OCI-LY7 (cell line): ENCODE results near the gene GLRB. TPM values are rescaled to one million over a fixed set of nuclear protein-coding genes. Genes with fewer than 3 reads are reported as not detected.

Source experiments
- BruUV-seq: library from RNA; stranded (reverse); fragments of 400-500 nt; replicated peaks from 2 replicates; lab custom pipeline; 2021; lab: Mats Ljungman, UMichigan
- CTCF ChIA-PET: fragments of 300-600 bp; sonication (Branson Sonifier 250); formaldehyde crosslinking; loops from one replicate; lab custom pipeline; 2022; ENCODE audit warnings: antibody characterized with exemption; ENCODE audit not compliant: unreplicated experiment; lab: Charles Lee
- POLR2A ChIA-PET: fragments of 300-600 bp; sonication (Branson Sonifier 250); formaldehyde crosslinking; loops from one replicate; lab custom pipeline; 2022; ENCODE audit warnings: antibody characterized with exemption; lab: Charles Lee
- DNase-seq: peaks from one replicate; pipeline ENCODE4 v3.0.0-alpha.2; 2015; ENCODE audit warnings: low spot score
- H2AFZ ChIP-seq: fragments of 200-600 bp; sonication (generic), shearing (Covaris generic); 2 replicates; pipeline ENCODE4 v1.6.1; 2014; ENCODE audit warnings: mild to moderate bottlenecking, antibody characterized with exemption, low read length, moderate library complexity
- H3K27ac ChIP-seq: fragments of 200-600 bp; sonication (generic); 2 replicates; pipeline ENCODE4 v1.5.1; 2014; ENCODE audit warnings: mixed run types, low read depth, mild to moderate bottlenecking, moderate library complexity, low read length, inconsistent platforms; ENCODE audit not compliant: poor library complexity, severe bottlenecking
- H3K36me3 ChIP-seq: fragments of 200-600 bp; sonication (generic); 2 replicates; pipeline ENCODE4 v1.6.1; 2014; ENCODE audit warnings: mild to moderate bottlenecking, antibody characterized with exemption, low read length, moderate library complexity, mixed read lengths; ENCODE audit not compliant: insufficient read depth
- H3K4me1 ChIP-seq: fragments of 200-600 bp; sonication (generic); 2 replicates; pipeline ENCODE4 v1.5.1; 2014; ENCODE audit warnings: mild to moderate bottlenecking, low read length; ENCODE audit not compliant: insufficient read depth, poor library complexity, severe bottlenecking
- H3K4me2 ChIP-seq: fragments of 200-600 bp; sonication (generic); 2 replicates; pipeline ENCODE4 v1.6.1; 2014; ENCODE audit warnings: mild to moderate bottlenecking, low read length
- H3K4me3 ChIP-seq: fragments of 200-600 bp; sonication (generic); 2 replicates; pipeline ENCODE4 v1.5.1; 2014; ENCODE audit warnings: mild to moderate bottlenecking, low read depth, low read length; ENCODE audit not compliant: poor library complexity, severe bottlenecking
- H3K79me2 ChIP-seq: fragments of 200-600 bp; sonication (generic); 2 replicates; pipeline ENCODE4 v1.6.1; 2016; ENCODE audit warnings: low read depth, mild to moderate bottlenecking, low read length, moderate library complexity, mixed read lengths; ENCODE audit not compliant: insufficient read depth
- H3K9me2 ChIP-seq: fragments of 200-600 bp; sonication (generic); 2 replicates; pipeline ENCODE4 v1.6.1; 2016; ENCODE audit warnings: mild to moderate bottlenecking, low read length, mixed read lengths; ENCODE audit not compliant: insufficient read depth
- H3K9me3 ChIP-seq: fragments of 200-600 bp; sonication (generic); 2 replicates; pipeline ENCODE4 v1.6.1; 2014; ENCODE audit warnings: mild to moderate bottlenecking, mixed run types, low read length, mixed read lengths
- H4K20me1 ChIP-seq: fragments of 200-600 bp; sonication (generic); 2 replicates; pipeline ENCODE4 v1.6.1; 2014; ENCODE audit warnings: mild to moderate bottlenecking, antibody characterized with exemption, low read length, moderate library complexity, mixed read lengths; ENCODE audit not compliant: insufficient read depth
- CTCF ChIP-seq: fragments of 200-600 bp; sonication (generic); conservative IDR thresholded peaks from 2 replicates; pipeline ENCODE4 v1.5.1; 2014; ENCODE audit warnings: mild to moderate bottlenecking, antibody characterized with exemption, low read length, moderate library complexity, mixed read lengths
- EZH2phosphoT487 ChIP-seq: fragments of 200-600 bp; sonication (generic); IDR thresholded peaks from 2 replicates; pipeline ENCODE4 v1.6.1; 2018; ENCODE audit warnings: low read depth, borderline replicate concordance, mild to moderate bottlenecking, mixed run types, antibody characterized with exemption, low read length, moderate library complexity, mixed read lengths
- intact Hi-C: fragments of 100-400 bp; cut with micrococcal nuclease; formaldehyde crosslinking; loops from one replicate; pipeline ENCODE4 v1.10.0; 2022; ENCODE audit not compliant: unreplicated experiment
- total RNA-seq, 2 experiments: library from RNA; depleted of rRNA in 1 of 2; stranded (reverse); fragments of >200 nt in 1 of 2; shearing (Covaris generic) in 1 of 2; gene quantifications; 2 replicates each; pipeline ENCODE4 v1.2.3, GENCODE V29; 2014 to 2022

The GLRB gene
- total RNA-seq, 2 experiments from 2014 or later = not detected

DNA sequence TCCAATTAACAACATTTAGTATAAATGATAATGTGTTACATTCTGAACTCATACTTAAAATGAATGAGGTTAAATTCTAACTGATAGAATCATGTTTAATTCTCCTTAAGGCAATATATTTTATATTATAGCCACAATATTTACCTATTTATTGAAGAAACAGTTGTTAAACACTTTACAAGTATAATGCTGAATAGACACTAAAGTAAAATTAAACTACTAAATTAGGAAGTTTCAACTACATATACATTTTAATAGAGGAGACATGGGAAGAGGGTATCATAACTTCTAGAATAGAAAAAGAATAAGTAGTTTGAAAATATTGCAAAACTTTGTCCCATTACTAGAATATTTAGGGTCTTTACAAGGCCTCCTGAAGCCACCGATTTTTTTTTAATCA, 108.3 kb downstream of the GLRB start:
- CTCF ChIA-PET = no interaction called here

DNA sequence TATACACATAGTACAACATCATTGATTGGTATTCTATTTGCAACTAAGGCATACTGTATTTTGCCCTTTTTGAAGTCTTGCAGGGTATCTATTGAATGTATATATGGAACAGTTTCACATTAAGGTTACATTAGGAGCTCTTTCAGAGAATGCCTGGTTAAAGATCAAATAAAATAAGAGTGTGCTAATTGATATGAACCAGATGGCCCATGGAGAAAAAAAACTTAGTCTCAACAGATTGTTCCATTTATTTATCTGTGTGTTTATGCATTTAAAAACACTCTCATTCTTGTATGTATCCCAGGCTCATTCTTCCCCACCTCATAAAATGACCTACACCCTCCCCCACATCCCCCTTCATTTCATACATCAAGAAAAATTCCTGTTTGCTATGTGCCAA, 109.4 kb downstream of the GLRB start:
- no peak overlapping the region for H3K4me3 ChIP-seq
- TF ChIP-seq EZH2phosphoT487 (no peak), CTCF (no peak)
- DNase-seq = no peak
- no peaks in the 10 kb centered on the region for H3K9me2 ChIP-seq
- POLR2A ChIA-PET = no interaction called here
- no peaks in the 10 kb centered on the region for H3K4me1 ChIP-seq
- H3K4me2 ChIP-seq = no peak overlapping the region
- H4K20me1 ChIP-seq = no peaks in the 10 kb centered on the region
- no peaks in the 10 kb centered on the region for H3K9me3 ChIP-seq
- intact Hi-C loops = no loop called here
- no peaks in the 10 kb centered on the region for H3K36me3 ChIP-seq
- H3K79me2 ChIP-seq = no peaks in the 10 kb centered on the region
- no peak overlapping the region for H3K27ac ChIP-seq
- CTCF ChIA-PET = no interaction called here
- no TSS peak for BruUV-seq
- no peak overlapping the region for H2AFZ ChIP-seq

More for the DNA sequence above, 108.3 kb downstream of the GLRB start:
- intact Hi-C loops = no loop called here
- H3K4me1 ChIP-seq = no peaks in the 10 kb centered on the region
- no peak overlapping the region for H3K27ac ChIP-seq
- BruUV-seq = no TSS peak
- POLR2A ChIA-PET = no interaction called here
- no peak overlapping the region for H2AFZ ChIP-seq
- no peaks in the 10 kb centered on the region for H3K36me3 ChIP-seq
- TF ChIP-seq EZH2phosphoT487 (no peak), CTCF (no peak)
- H3K9me3 ChIP-seq = no peaks in the 10 kb centered on the region
- no peak for DNase-seq
- H3K4me2 ChIP-seq = no peak overlapping the region
- no peak overlapping the region for H3K4me3 ChIP-seq
- H3K9me2 ChIP-seq = no peaks in the 10 kb centered on the region
- no peaks in the 10 kb centered on the region for H3K79me2 ChIP-seq
- no peaks in the 10 kb centered on the region for H4K20me1 ChIP-seq

GRCh38 chr4:157195374-157195773, 119.4 kb downstream of the GLRB start:
- H3K27ac ChIP-seq = no peak overlapping the region
- no peaks in the 10 kb centered on the region for H3K9me3 ChIP-seq
- ChIA-PET POLR2A (no interaction called here), CTCF (no interaction called here)
- H3K4me1 ChIP-seq = no peaks in the 10 kb centered on the region
- no peak for TF ChIP-seq CTCF
- no peak for TF ChIP-seq EZH2phosphoT487
- H4K20me1 ChIP-seq = no peaks in the 10 kb centered on the region
- no peak overlapping the region for H3K4me2 ChIP-seq
- no peak overlapping the region for H2AFZ ChIP-seq
- no peaks in the 10 kb centered on the region for H3K9me2 ChIP-seq
- no peak for DNase-seq
- BruUV-seq = no TSS peak
- H3K4me3 ChIP-seq = no peak overlapping the region
- intact Hi-C loops = no loop called here
- no peaks in the 10 kb centered on the region for H3K79me2 ChIP-seq
- no peaks in the 10 kb centered on the region for H3K36me3 ChIP-seq
